K562 (cell line): Measurements from ENCODE around the gene MCM7. TPM values are rescaled to one million over a fixed set of nuclear protein-coding genes. Genes with fewer than 3 reads are reported as not detected.

Experiments used
- CHD1 ChIP-seq: fragments of 200-600 bp; sonication (generic); IDR thresholded peaks from one replicate; pipeline ENCODE4 v1.6.1; 2012; ENCODE audit warnings: mild to moderate bottlenecking, moderate library complexity, low read length, inconsistent platforms
- E2F3 ChIP-seq: fragments of 250-450 bp; sonication (Bioruptor Pico); IDR thresholded peaks from 2 replicates; pipeline ENCODE4 v1.4.0; 2020; ENCODE audit warnings: mild to moderate bottlenecking
- EP300 ChIP-seq: IDR thresholded peaks from 2 replicates; pipeline ENCODE4 v1.6.1; 2012; ENCODE audit warnings: low read length, improper control_type of control experiment
- EP400 ChIP-seq: fragments of 450-650 bp; IDR thresholded peaks from 2 replicates; pipeline ENCODE4 v1.6.1; 2017; ENCODE audit warnings: antibody characterized with exemption, mild to moderate bottlenecking, moderate library complexity
- MBD1 ChIP-seq: fragments of 250-450 bp; sonication (Bioruptor Pico); IDR thresholded peaks from 2 replicates; pipeline ENCODE4 v1.8.0; 2022; ENCODE audit warnings: inconsistent platforms
- MCM3 ChIP-seq: fragments of 450-650 bp; IDR thresholded peaks from 2 replicates; pipeline ENCODE4 v1.6.1; 2016
- MYC ChIP-seq, 2 experiments: fragments of 250-450 bp in 1 of 2; sonication (Bioruptor Pico) in 1 of 2; IDR thresholded peaks; 2 replicates each; pipeline versions ENCODE4 v1.5.1 to v1.6.1; 2012 to 2021; ENCODE audit warnings: low read depth in 2 of 2, borderline replicate concordance in 1 of 2, improper control_type of control experiment in 1 of 2, low read length in 1 of 2, mild to moderate bottlenecking in 1 of 2, moderate library complexity in 1 of 2
- NCOR1 ChIP-seq: fragments of 450-650 bp; IDR thresholded peaks from 2 replicates; pipeline ENCODE4 v1.6.1; 2016; ENCODE audit warnings: mild to moderate bottlenecking, moderate library complexity
- NR2C2 ChIP-seq, 2 experiments: fragments of 200-800 bp in 1 of 2; sonication (Bioruptor generic) in 1 of 2; sonication (generic) in 1 of 2; formaldehyde crosslinking in 1 of 2; IDR thresholded peaks; 2 replicates each; pipeline versions ENCODE4 v1.6.1 to v1.8.0; 2016 to 2022; ENCODE audit warnings: mild to moderate bottlenecking in 1 of 2, missing compliant biosample characterization in 1 of 2, missing genetic modification characterization in 1 of 2, missing genetic modification reagents in 1 of 2
- PHB ChIP-seq: fragments of 250-450 bp; sonication (Bioruptor Pico); IDR thresholded peaks from 2 replicates; pipeline ENCODE4 v1.5.0; 2021
- POLR2G ChIP-seq: fragments of 200-400 bp; formaldehyde crosslinking; IDR thresholded peaks from 2 replicates; pipeline ENCODE4 v1.6.1; 2017; ENCODE audit warnings: low read depth, mild to moderate bottlenecking, antibody characterized with exemption, low read length, moderate library complexity
- POU5F1 ChIP-seq: fragments of 150-350 bp; IDR thresholded peaks from 2 replicates; pipeline ENCODE4 v1.6.1; 2014; ENCODE audit warnings: borderline replicate concordance, low read length, low read depth, mild to moderate bottlenecking; ENCODE audit not compliant: partially characterized antibody
- RAD51 ChIP-seq: fragments of 450-650 bp; IDR thresholded peaks from 2 replicates; pipeline ENCODE4 v1.7.1; 2016; ENCODE audit warnings: low read depth, mild to moderate bottlenecking, borderline replicate concordance
- RBM15 ChIP-seq: fragments of 200-400 bp; formaldehyde crosslinking; IDR thresholded peaks from 2 replicates; pipeline ENCODE4 v1.6.1; 2018; ENCODE audit warnings: mild to moderate bottlenecking, low read length, moderate library complexity; ENCODE audit not compliant: insufficient read depth
- RBM25 ChIP-seq: fragments of 200-400 bp; formaldehyde crosslinking; IDR thresholded peaks from 2 replicates; pipeline ENCODE4 v1.6.1; 2018; ENCODE audit warnings: low read length, low read depth, moderate library complexity; ENCODE audit not compliant: severe bottlenecking
- SMAD4 ChIP-seq: fragments of 250-450 bp; sonication (Bioruptor Pico); conservative IDR thresholded peaks from 2 replicates; pipeline ENCODE4 v1.8.0; 2021; ENCODE audit warnings: inconsistent platforms, mild to moderate bottlenecking, moderate library complexity
- TRIM25 ChIP-seq: fragments of 450-650 bp; IDR thresholded peaks from 2 replicates; pipeline ENCODE4 v1.7.0; 2016; ENCODE audit warnings: borderline replicate concordance
- ZNF592 ChIP-seq: fragments of 450-650 bp; IDR thresholded peaks from 2 replicates; pipeline ENCODE4 v1.6.1; 2017; ENCODE audit warnings: antibody characterized with exemption, mild to moderate bottlenecking
- polyA plus RNA-seq, 8 experiments: library from polyadenylated mRNA; depleted of rRNA in 4 of 8; stranded (reverse) in 5 of 8; unstranded in 3 of 8; fragments of >200 nt; fragmentation: Nextera tagmentation in 2 of 8; fragmentation: Illumina TruSeq in 1 of 8; extraction: Ambion mirVana in 2 of 8; extraction: Trizol in 1 of 8; gene quantifications; 2 replicates each; pipeline versions ENCODE4 v1.2.1 to v1.2.3, GENCODE V29; 2011 to 2014; ENCODE audit warnings: inconsistent platforms in 1 of 8, missing spikeins in 1 of 8
- total RNA-seq, 7 experiments: library from RNA; depleted of rRNA in 6 of 7; stranded (reverse); fragments of >200 nt in 6 of 7; fragmentation: Illumina TruSeq in 2 of 7; extraction: Trizol in 2 of 7; gene quantifications; 2 replicates each; pipeline versions ENCODE4 v1.2.1 to v1.2.3, GENCODE V29; 2011 to 2021; ENCODE audit warnings: low replicate concordance in 1 of 7

The MCM7 gene
- total and polyA plus RNA-seq, 9 of the 15 experiments (the other 6 are each of a cell fraction or from before 2014, with no cell fraction given) = 329 to 856 (median 437) TPM

GRCh38 chr7:100100420-100101015 lies 679 bp downstream of the MCM7 start (continued):
- peak; percentile 62; the same call in 1 of the 2 replicates for TF ChIP-seq NCOR1
- no peak; the same call in 1 of the 2 replicates for TF ChIP-seq NR2C2 (CRISPR knock-in tag; IDR thresholded peaks at IDR 0.05)
- peak; percentile 68; the same call in 1 of the 2 replicates for TF ChIP-seq NR2C2 (tag; IDR thresholded peaks at IDR 0.05)
- TF ChIP-seq MCM3 = no peak
- TF ChIP-seq ZNF592 = 0 out of 2 replicates have a peak, but pooled peaks have one; percentile 13
- TF ChIP-seq CHD1 = no peak
- no peak for TF ChIP-seq TRIM25
- TF ChIP-seq RBM15 = 0 out of 2 replicates have a peak, but pooled peaks have one; percentile 54
- TF ChIP-seq RAD51 = peak; percentile 41; the same call in 1 of the 2 replicates
- TF ChIP-seq E2F3 = peak; percentile 95
- peak; percentile 39; the same call in 1 of the 2 replicates for TF ChIP-seq EP300
- TF ChIP-seq RBM25 = peak; percentile 97
- peak; percentile 72; the same call in 1 of the 2 replicates for TF ChIP-seq SMAD4 (CRISPR knock-in tag)
- TF ChIP-seq EP400 = peak; percentile 98
- TF ChIP-seq PHB (CRISPR knock-in tag) = 0 out of 2 replicates have a peak, but pooled peaks have one; percentile 52
- TF ChIP-seq MYC (IDR thresholded peaks at IDR 0.05; ENCODE audit: low read depth, low read length) = peak; percentile 94
- peak; percentile 100 for TF ChIP-seq MYC (CRISPR knock-in tag; IDR thresholded peaks at IDR 0.05; ENCODE audit: borderline replicate concordance, low read depth)
- TF ChIP-seq POLR2G = peak; percentile 90
- TF ChIP-seq POU5F1 = peak; percentile 40
- TF ChIP-seq MBD1 = no peak
